ENCODE measurements around the gene CSTPP1. TPM values are rescaled to one million over a fixed set of nuclear protein-coding genes. Genes with fewer than 3 reads are reported as not detected.

CSTPP1 gene
- total RNA-seq, 4 donors from 2014 or later = 31.8 to 42.1 (median 39.1) TPM

DNA sequence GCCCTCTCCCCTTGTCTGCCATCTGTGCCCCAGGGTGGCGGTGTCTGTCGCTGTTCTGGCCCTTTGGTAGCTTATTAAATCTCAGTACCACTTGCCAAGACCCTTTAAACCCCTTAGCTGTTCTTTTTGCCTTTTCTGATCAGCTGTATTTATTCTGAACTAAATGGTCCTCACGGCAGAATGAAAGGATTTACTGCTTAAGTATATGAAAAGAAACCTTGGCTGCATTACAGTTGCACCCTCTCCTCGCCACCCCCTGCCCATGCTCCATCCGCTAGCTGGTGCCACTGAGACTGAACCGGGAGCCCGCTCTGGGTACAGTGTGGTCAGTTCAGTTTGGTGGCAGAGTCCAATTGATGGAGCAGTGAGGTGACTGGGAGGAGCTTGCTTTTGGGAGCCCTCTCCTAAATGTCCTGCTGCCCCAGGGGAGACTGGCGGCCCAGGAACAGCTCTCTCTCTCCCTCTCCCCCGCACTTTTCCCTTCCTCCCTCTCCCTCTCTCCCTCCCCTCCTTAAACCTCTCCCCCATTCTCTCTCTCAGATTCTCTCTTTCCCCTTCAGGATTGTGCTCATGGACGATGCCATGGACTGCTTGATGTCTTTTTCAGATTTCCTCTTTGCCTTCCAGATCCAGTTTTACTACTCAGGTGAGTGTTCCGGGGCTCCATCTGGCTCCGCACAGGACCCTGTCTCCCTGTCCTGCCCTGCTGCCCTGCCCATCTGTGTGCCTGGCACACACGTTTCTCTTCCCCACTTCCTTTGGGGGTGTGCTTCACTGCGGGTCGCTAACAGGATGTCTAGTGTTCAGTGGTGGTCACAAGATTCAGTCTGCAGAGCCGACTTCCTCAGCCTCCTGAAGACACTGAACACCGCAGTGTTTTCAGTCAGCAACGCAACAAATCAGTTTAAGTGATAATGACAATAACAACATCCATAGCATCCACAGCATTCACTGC is 218.3 kb downstream of the CSTPP1 start:
- Histone ChIP-seq H3K4me3 (no peak overlapping the region), H3K27me3 (no peaks in the 10 kb centered on the region), H3K4me1 (peaks cover 0 to 14% (median 2%) of the 10 kb centered on the region in 4 donors), H3K27ac (peak overlapping the region in 2 of 4 donors; percentile 26 to 28), H3K9me3 (no peaks in the 10 kb centered on the region), H3K36me3 (peaks cover 0 to 10% (median 0%) of the 10 kb centered on the region in 3 donors)
- TF ChIP-seq, protein P1, sequence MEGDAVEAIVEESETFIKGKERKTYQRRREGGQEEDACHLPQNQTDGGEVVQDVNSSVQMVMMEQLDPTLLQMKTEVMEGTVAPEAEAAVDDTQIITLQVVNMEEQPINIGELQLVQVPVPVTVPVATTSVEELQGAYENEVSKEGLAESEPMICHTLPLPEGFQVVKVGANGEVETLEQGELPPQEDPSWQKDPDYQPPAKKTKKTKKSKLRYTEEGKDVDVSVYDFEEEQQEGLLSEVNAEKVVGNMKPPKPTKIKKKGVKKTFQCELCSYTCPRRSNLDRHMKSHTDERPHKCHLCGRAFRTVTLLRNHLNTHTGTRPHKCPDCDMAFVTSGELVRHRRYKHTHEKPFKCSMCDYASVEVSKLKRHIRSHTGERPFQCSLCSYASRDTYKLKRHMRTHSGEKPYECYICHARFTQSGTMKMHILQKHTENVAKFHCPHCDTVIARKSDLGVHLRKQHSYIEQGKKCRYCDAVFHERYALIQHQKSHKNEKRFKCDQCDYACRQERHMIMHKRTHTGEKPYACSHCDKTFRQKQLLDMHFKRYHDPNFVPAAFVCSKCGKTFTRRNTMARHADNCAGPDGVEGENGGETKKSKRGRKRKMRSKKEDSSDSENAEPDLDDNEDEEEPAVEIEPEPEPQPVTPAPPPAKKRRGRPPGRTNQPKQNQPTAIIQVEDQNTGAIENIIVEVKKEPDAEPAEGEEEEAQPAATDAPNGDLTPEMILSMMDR (IDR thresholded peaks at IDR 0.05) = no peak
- no peak for TF ChIP-seq POLR2A (IDR thresholded peaks at IDR 0.05)
- peak in 2 of 3 donors; percentile 38 to 64 for DNase-seq

DNA sequence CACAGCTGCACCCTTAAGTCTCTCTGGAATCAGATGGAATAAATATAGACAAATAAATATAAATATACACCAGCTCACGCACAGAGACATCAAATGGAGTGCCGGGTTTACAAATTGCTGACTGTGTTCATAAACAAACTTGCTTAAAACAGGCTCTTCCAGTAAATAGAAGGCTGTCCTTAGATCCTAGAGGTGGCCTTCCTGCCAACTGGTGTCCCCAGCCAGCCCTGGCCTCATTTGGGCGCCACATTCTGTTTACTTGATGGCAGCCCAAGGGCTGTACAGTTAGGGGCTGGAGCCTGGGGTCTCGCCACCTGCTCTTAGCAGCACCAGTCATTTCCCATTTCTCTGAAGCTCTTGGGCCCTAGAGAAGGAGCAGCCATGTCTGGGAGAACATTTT is 219.3 kb downstream of the CSTPP1 start:
- Histone ChIP-seq H3K27ac (no peak overlapping the region), H3K36me3 (peaks cover 0 to 10% (median 0%) of the 10 kb centered on the region in 3 donors), H3K4me3 (no peak overlapping the region), H3K4me1 (peaks cover 0 to 14% (median 2%) of the 10 kb centered on the region in 4 donors), H3K27me3 (no peaks in the 10 kb centered on the region), H3K9me3 (no peaks in the 10 kb centered on the region)
- DNase-seq = no peak
- no peak for TF ChIP-seq POLR2A (IDR thresholded peaks at IDR 0.05)
- TF ChIP-seq, protein P1 (IDR thresholded peaks at IDR 0.05) = no peak

DNA sequence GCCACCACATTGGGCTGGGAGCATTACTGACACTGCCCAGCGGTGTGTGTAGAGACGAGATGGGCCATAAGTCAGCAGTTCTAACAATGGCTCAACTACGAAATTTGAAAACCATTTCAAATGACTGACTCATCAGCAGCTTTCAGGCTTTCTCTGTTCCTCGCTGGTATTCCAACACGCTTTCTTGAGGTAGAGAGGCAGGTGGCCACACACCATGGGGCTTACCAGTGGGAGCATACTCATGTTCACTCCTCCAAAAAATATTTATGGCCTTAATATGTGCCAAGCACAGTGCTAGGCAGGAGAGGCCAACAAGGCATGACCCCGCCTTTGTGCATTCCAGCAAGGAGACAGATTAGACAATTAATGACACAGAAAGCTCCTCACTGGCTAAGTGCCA is 219.8 kb downstream of the CSTPP1 start:
- peaks cover 0 to 10% (median 0%) of the 10 kb centered on the region in 3 donors for H3K36me3 ChIP-seq
- TF ChIP-seq POLR2A (IDR thresholded peaks at IDR 0.05) = no peak
- TF ChIP-seq, protein P1 (IDR thresholded peaks at IDR 0.05) = no peak
- DNase-seq = no peak
- H3K27ac ChIP-seq = no peak overlapping the region
- no peaks in the 10 kb centered on the region for H3K27me3 ChIP-seq
- peaks cover 0 to 14% (median 2%) of the 10 kb centered on the region in 4 donors for H3K4me1 ChIP-seq
- H3K4me3 ChIP-seq = no peak overlapping the region
- no peaks in the 10 kb centered on the region for H3K9me3 ChIP-seq

DNA sequence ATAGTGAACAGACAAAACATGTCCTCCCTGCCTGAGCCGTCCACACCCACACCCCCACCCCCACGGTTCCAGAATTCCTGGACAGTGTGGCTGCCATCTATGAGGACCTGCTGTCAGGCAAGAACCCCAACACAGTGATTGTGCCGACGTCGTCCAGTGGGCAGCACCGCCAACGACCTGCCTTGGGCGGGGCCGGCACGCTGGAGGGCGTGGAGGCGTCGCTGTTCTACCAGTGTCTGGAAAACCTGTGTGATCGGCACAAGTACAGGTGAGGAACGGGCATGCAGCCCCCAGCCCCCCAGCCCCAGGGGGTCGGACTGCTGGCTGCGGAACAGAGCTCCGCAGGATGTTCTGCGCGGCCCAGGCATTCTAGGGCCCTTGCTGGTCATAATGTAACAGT is 220.4 kb downstream of the CSTPP1 start:
- Histone ChIP-seq H3K36me3 (peaks cover 0 to 10% (median 0%) of the 10 kb centered on the region in 3 donors), H3K27ac (no peak overlapping the region), H3K9me3 (no peaks in the 10 kb centered on the region), H3K4me1 (peaks cover 0 to 14% (median 2%) of the 10 kb centered on the region in 4 donors), H3K27me3 (no peaks in the 10 kb centered on the region), H3K4me3 (no peak overlapping the region)
- no peak for DNase-seq
- no peak for TF ChIP-seq POLR2A (IDR thresholded peaks at IDR 0.05)
- TF ChIP-seq, protein P1 (IDR thresholded peaks at IDR 0.05) = no peak

DNA sequence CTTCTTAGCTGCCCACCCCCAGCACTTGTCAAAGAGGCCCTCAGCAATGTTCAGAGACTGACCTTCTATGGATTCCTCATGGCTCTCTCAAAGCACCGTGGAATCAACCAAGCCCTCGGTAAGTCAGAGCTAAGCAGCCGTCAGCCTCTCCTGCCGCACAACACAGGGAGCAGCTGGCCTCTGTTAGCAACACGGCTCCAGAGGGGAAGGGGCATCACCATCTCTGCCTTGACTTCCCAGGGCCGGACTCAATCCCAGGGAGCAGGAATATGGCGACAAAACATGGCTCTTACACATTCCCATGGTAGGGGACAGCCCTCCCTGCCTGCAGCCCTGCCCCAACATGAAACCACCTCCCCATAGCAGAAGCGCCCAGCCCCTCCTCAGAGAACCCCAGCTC is 221.2 kb downstream of the CSTPP1 start:
- peaks cover 0 to 10% (median 0%) of the 10 kb centered on the region in 3 donors for H3K36me3 ChIP-seq
- no peaks in the 10 kb centered on the region for H3K9me3 ChIP-seq
- H3K4me3 ChIP-seq = no peak overlapping the region
- no peak for DNase-seq
- H3K4me1 ChIP-seq = peaks cover 0 to 12% (median 2%) of the 10 kb centered on the region in 4 donors
- H3K27me3 ChIP-seq = no peaks in the 10 kb centered on the region
- no peak overlapping the region for H3K27ac ChIP-seq
- TF ChIP-seq, protein P1 (IDR thresholded peaks at IDR 0.05) = no peak
- no peak for TF ChIP-seq POLR2A (IDR thresholded peaks at IDR 0.05)

Measured in Peyer's patch (tissue), 4 donors.